GM12872 (cell line): ENCODE results near the gene ARHGAP15.

ENCODE experiments used
- CTCF ChIP-seq: IDR thresholded peaks from 3 replicates; pipeline ENCODE4 v1.5.1; 2011; ENCODE audit warnings: low read depth, mild to moderate bottlenecking, low read length, moderate library complexity; ENCODE audit not compliant: insufficient read depth

Gene ARHGAP15

DNA sequence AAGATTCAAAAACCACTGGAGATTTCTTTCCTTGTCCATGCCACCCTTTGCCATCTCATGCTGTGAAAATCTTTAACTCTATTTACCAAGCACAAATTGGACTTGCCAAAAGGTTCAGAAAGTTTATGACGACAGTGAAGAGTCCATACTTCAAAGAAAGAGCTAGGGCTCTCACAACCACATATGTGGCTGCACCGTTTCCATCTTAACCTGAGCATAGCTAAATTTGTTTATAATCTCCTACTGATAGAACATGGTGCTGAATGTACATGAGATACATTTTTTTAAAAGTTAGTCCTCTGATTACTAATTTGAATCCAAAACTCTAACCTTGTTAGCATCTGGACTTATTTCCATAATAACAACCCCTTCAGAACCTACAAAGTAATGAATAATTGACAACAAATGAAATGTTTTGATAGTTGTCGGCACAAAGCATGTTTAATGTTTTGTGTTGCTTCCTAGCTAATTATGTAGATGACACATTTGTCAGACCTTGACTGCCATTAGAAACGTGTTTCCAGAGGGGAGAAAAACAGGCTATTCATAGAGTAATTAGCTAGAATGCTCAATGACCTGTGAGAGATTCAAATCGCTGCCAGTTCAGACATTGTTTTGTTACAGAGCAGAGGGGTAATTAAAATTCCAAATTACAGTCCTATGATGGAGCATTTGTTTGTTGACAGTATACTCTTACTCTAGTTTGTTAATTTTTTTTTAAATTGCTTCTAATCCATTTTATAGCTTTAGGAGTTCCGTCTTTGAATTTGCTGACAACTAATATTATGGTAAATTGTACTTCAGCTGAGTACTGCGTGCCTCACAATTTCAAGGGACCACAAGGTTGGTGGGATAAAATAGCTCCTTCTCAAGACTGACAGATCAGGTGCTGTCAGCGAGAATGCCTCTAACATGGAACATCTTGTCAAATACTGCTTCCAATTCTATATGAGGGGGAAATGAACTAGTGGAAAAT is 31.8 kb downstream of the ARHGAP15 start:
- no peak for TF ChIP-seq CTCF

DNA sequence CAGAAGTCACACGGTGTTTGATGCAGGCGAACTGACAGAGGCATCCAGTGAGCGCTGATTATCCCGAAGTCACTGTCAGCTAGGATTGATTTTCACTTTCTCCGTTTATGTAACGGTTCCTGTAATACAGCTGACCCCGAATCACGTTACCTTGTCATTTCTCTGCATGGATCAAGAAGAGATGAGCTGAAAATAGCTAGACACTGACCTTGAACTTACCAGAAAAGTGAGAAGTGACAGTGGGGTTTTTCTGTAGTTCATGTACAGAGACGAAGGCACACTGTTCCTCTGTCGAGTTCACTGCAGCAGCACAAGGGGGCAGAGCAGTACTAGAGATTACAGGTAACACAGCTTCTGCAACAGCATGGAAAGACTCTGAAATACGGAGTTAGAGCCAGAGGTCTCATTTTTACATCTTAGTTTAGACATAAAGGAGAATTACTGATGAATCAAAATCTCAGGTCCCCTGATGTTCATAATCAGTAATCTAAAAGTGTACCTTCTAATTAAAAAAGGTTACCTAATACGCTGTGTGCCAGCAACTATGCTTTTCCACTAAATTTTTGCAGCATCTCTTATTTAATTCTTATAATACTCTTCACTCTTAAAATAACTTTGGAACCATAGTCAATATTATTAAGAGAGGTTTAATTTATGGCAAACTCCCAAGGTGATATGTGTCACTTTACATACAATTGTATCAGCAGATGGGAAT is 33.1 kb downstream of the ARHGAP15 start:
- peak; percentile 72 for TF ChIP-seq CTCF

DNA sequence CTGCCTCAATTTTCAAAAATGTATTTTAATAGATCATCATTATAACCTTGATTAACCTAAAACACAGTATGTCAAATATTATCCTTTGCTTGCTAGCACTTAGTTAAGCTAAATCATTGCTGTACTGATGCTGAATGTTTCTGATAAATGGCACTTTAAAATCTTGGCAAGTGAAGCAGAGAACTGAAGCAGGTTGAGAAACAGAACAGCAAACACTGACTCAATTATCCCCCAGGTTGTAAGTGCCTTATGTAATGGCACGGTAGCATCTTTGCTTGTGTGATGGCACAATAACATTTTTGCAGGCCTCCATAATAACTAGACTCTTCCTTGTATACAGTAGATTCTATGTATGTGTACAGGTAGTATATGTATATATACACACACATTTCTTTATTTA is 33.8 kb downstream of the ARHGAP15 start:
- TF ChIP-seq CTCF: no peak

DNA sequence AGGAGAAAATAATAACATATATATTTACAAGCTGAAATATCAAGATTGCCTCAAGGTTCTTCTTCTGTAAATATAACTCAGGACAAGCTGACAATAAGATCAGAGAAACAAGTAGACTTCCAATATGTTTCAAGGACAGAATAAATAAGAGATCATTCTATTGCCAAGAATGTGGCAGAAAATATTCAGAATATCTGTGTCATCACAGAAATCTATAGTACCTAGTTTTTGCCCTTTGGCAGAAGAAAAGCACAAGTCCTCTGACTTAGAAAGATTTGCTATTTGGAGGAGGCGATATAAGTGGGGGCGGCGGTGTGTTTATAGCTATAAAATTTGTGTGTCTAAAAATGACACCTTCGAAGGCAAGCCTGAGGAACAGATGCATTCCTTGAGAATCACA is 34.3 kb downstream of the ARHGAP15 start:
- no peak for TF ChIP-seq CTCF

DNA sequence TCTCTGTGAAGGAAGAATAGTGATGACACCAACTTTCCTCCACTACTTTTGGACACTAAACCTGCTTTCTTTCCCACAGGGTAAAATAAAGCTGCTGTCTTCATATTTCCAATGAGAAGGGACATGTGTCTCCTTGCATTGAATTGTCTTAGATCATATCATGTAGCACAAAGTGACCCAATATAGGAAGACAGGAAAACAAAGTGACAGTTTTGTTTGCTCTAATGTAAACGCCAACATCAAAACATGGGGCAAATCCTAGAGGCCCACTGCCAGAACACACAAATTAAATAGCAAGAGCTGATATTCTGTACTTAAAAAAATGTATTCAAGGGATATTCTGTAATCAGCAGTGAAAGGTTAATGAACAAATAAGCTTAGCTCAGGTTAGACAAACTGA is 36.1 kb downstream of the ARHGAP15 start:
- no peak for TF ChIP-seq CTCF

DNA sequence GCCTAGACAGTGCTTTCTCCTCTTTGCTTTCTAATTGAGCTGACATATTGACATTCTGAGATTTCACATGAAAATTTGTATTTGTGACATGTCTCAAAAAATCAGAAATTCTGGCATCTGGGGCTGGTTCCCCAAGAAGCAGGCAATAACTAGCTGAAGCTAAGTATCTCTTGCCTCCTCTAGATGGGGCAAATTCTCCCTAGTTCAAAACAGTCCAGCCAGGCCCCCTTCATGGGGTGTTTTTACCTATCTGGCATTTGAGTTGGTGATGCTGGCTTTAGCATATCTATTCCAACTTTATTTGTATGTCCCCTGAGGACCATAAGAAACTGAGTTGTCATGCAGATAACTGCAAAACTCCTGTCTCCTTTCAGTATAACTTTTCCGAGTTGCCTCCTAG is 39.9 kb downstream of the ARHGAP15 start:
- TF ChIP-seq CTCF: no peak

DNA sequence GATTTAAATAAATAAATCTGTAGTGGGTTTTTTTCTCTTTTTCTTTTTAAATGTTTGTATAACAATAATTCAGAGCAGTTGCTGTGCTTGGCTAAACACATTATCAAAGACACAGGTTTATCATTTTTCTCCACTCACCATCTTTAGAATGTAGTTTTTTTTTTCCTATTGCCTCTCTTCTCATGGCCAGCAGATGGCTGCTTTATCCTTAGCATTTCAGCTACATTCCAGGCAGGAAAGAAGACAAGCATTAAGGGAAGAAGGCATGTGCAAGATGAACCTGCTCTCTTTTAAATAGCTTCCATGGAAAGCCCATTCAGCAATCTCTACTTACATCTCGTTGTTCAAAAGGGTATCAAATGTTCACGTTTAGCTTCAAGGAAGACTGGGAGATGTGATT is 42.6 kb downstream of the ARHGAP15 start:
- no peak for TF ChIP-seq CTCF
